GM23248 (cell line): ENCODE measurements around the gene NAALADL2. TPM values are rescaled to one million over a fixed set of nuclear protein-coding genes. Genes with fewer than 3 reads are reported as not detected.

ENCODE experiments used
- DNase-seq: peaks from one replicate; pipeline ENCODE4 v3.0.0-alpha.2; 2015
- H2AFZ ChIP-seq: fragments of 200-600 bp; sonication (generic); 2 replicates; pipeline ENCODE4 v1.6.1; 2016; ENCODE audit warnings: antibody characterized with exemption
- H3F3A ChIP-seq: fragments of 200-600 bp; sonication (generic); 2 replicates; pipeline ENCODE4 v1.6.1; 2016; ENCODE audit warnings: mild to moderate bottlenecking, antibody characterized with exemption, mixed run types; ENCODE audit not compliant: insufficient read depth
- H3K27ac ChIP-seq: fragments of 200-600 bp; sonication (generic); 2 replicates; pipeline ENCODE4 v1.5.1; 2016; ENCODE audit warnings: mild to moderate bottlenecking
- H3K27me3 ChIP-seq: fragments of 200-600 bp; sonication (generic); replicated peaks from 2 replicates; pipeline ENCODE4 v1.6.1; 2016; ENCODE audit warnings: mild to moderate bottlenecking; ENCODE audit not compliant: insufficient read depth
- H3K36me3 ChIP-seq: fragments of 200-600 bp; sonication (generic); 2 replicates; pipeline ENCODE4 v1.6.1; 2016; ENCODE audit warnings: low read depth, mild to moderate bottlenecking
- H3K4me1 ChIP-seq: fragments of 200-600 bp; sonication (generic); 2 replicates; pipeline ENCODE4 v1.6.1; 2016; ENCODE audit warnings: mild to moderate bottlenecking; ENCODE audit not compliant: insufficient read depth
- H3K4me2 ChIP-seq: fragments of 200-600 bp; sonication (generic); one replicate; pipeline ENCODE4 v1.6.1; 2016; ENCODE audit warnings: mild to moderate bottlenecking; ENCODE audit not compliant: unreplicated experiment
- H3K4me3 ChIP-seq: fragments of 200-600 bp; sonication (generic); 2 replicates; pipeline ENCODE4 v1.5.1; 2016; ENCODE audit warnings: mild to moderate bottlenecking
- H3K79me2 ChIP-seq: fragments of 200-600 bp; sonication (generic); 2 replicates; pipeline ENCODE4 v1.6.1; 2016; ENCODE audit warnings: mild to moderate bottlenecking; ENCODE audit not compliant: insufficient read depth
- H3K9ac ChIP-seq: fragments of 200-600 bp; sonication (generic); 2 replicates; pipeline ENCODE4 v1.6.1; 2016; ENCODE audit warnings: mild to moderate bottlenecking
- H3K9me2 ChIP-seq: fragments of 200-600 bp; sonication (generic); 2 replicates; pipeline ENCODE4 v1.6.1; 2016; ENCODE audit warnings: mixed run types, mild to moderate bottlenecking, moderate library complexity; ENCODE audit not compliant: insufficient read depth
- H3K9me3 ChIP-seq: fragments of 200-600 bp; sonication (generic); one replicate; pipeline ENCODE4 v1.6.1; 2017; ENCODE audit warnings: low read depth
- H4K20me1 ChIP-seq: fragments of 200-600 bp; sonication (generic); 2 replicates; pipeline ENCODE4 v1.6.0; 2016; ENCODE audit not compliant: insufficient read depth
- EZH2 ChIP-seq: fragments of 200-600 bp; sonication (generic); IDR thresholded peaks from 2 replicates; pipeline ENCODE4 v1.6.1; 2018; ENCODE audit warnings: antibody characterized with exemption, mild to moderate bottlenecking; ENCODE audit not compliant: insufficient read depth, poor library complexity, severe bottlenecking
- EZH2phosphoT487 ChIP-seq: fragments of 200-600 bp; sonication (generic); IDR thresholded peaks from 2 replicates; pipeline ENCODE4 v1.6.1; 2018; ENCODE audit warnings: antibody characterized with exemption, moderate library complexity, mild to moderate bottlenecking, low read depth; ENCODE audit not compliant: insufficient read depth
- WGBS, 2 experiments: methylation state at CpG; one replicate each; pipeline ENCODE4 v1.1.6; 2015 to 2017; ENCODE audit warnings: low lambda C conversion rate in 2 of 2, low coverage in 1 of 2; ENCODE audit errors: missing lambda C conversion rate in 2 of 2; 5-methylcytosine and 5-hydroxymethylcytosine counted together
- in situ Hi-C: fragments of 300-500 bp; cut with MboI; formaldehyde crosslinking; loops from 2 replicates; pipeline ENCODE4 v1.15.0; 2020
- polyA plus RNA-seq: library from polyadenylated mRNA; unstranded; fragments of >200 nt; fragmentation: Nextera tagmentation; extraction: Ambion mirVana; gene quantifications from 2 replicates; pipeline ENCODE4 v1.2.1, GENCODE V29; 2016
- total RNA-seq: library from RNA; depleted of rRNA; stranded (reverse); fragments of >200 nt; shearing (Covaris generic); gene quantifications from 2 replicates; pipeline ENCODE4 v1.2.3, GENCODE V29; 2014

NAALADL2 gene
- total and polyA plus RNA-seq, 2 experiments from 2014 or later, result 20.5 to 81.0 TPM

GRCh38 chr3:175094344-175094743 lies 235.2 kb downstream of the NAALADL2 start:
- TF ChIP-seq EZH2 (no peak), EZH2phosphoT487 (no peak)
- no peaks in the 10 kb centered on the region for H3K9me2 ChIP-seq
- 81 to 83% methylated on average over 2 of the region's 2 CpGs for WGBS, 2 experiments

GRCh38 chr3:175098644-175099043 lies 239.5 kb downstream of the NAALADL2 start:
- H4K20me1 ChIP-seq, result no peaks in the 10 kb centered on the region
- no peaks in the 10 kb centered on the region for H3K36me3 ChIP-seq
- no peak overlapping the region for H3K27ac ChIP-seq
- H3K4me2 ChIP-seq, result no peak overlapping the region
- no peaks in the 10 kb centered on the region for H3K27me3 ChIP-seq
- H3K4me1 ChIP-seq, result peaks cover 8% of the 10 kb centered on the region
- TF ChIP-seq EZH2phosphoT487, result no peak
- no peaks in the 10 kb centered on the region for H3K9me2 ChIP-seq
- 0 out of 2 replicates have a peak, but pooled peaks cover 5% of the 10 kb centered on the region for H3F3A ChIP-seq
- no peak overlapping the region for H2AFZ ChIP-seq
- WGBS, 2 experiments, result 100% methylated on average over 1 of the region's 1 CpG
- no peak for DNase-seq
- no peaks in the 10 kb centered on the region for H3K9me3 ChIP-seq
- no peak overlapping the region for H3K9ac ChIP-seq
- in situ Hi-C loops, result no loop called here
- H3K79me2 ChIP-seq, result no peaks in the 10 kb centered on the region
- no peak overlapping the region for H3K4me3 ChIP-seq

More at GRCh38 chr3:175094344-175094743, 235.2 kb downstream of the NAALADL2 start:
- peaks cover 5% of the 10 kb centered on the region for H3K4me1 ChIP-seq
- H3K4me2 ChIP-seq, result no peak overlapping the region
- no peaks in the 10 kb centered on the region for H4K20me1 ChIP-seq
- H3K4me3 ChIP-seq, result no peak overlapping the region
- no peaks in the 10 kb centered on the region for H3K9me3 ChIP-seq
- no peak for DNase-seq
- 0 out of 2 replicates have a peak, but pooled peaks cover 5% of the 10 kb centered on the region for H3F3A ChIP-seq
- H3K27ac ChIP-seq, result no peak overlapping the region
- H3K27me3 ChIP-seq, result no peaks in the 10 kb centered on the region
- H3K79me2 ChIP-seq, result no peaks in the 10 kb centered on the region
- H3K9ac ChIP-seq, result no peak overlapping the region
- H3K36me3 ChIP-seq, result no peaks in the 10 kb centered on the region
- no peak overlapping the region for H2AFZ ChIP-seq
- in situ Hi-C loops, result no loop called here

- Histone ChIP-seq H3K9ac (no peak overlapping the region), H3K4me3 (no peak overlapping the region), H3F3A (no peaks in the 10 kb centered on the region), H3K27me3 (no peaks in the 10 kb centered on the region), H3K27ac (no peak overlapping the region), H3K9me3 (no peaks in the 10 kb centered on the region), H3K36me3 (no peaks in the 10 kb centered on the region), H3K4me1 (0 out of 2 replicates have a peak, but pooled peaks cover 3% of the 10 kb centered on the region), H2AFZ (no peak overlapping the region), H3K79me2 (no peaks in the 10 kb centered on the region), H3K4me2 (no peak overlapping the region), H3K9me2 (no peaks in the 10 kb centered on the region), H4K20me1 (no peaks in the 10 kb centered on the region)
- 47 to 69% methylated on average over 1 of the region's 1 CpG for WGBS, 2 experiments
- TF ChIP-seq EZH2phosphoT487 (no peak), EZH2 (no peak)
- no peak for DNase-seq
- in situ Hi-C loops, result no loop called here
Observed at GRCh38 chr3:175102161-175102560, 243.0 kb downstream of the NAALADL2 start.

- TF ChIP-seq EZH2 (no peak), EZH2phosphoT487 (no peak)
- H3K4me2 ChIP-seq, result no peak overlapping the region
- no peaks in the 10 kb centered on the region for H3F3A ChIP-seq
- H3K9me3 ChIP-seq, result no peaks in the 10 kb centered on the region
- no peaks in the 10 kb centered on the region for H3K36me3 ChIP-seq
- no peak for DNase-seq
- H4K20me1 ChIP-seq, result no peaks in the 10 kb centered on the region
- H3K27ac ChIP-seq, result no peak overlapping the region
- H3K79me2 ChIP-seq, result no peaks in the 10 kb centered on the region
- no peak overlapping the region for H3K9ac ChIP-seq
- H3K9me2 ChIP-seq, result no peaks in the 10 kb centered on the region
- in situ Hi-C loops, result no loop called here
- H3K27me3 ChIP-seq, result no peaks in the 10 kb centered on the region
- H3K4me3 ChIP-seq, result no peak overlapping the region
- no peak overlapping the region for H2AFZ ChIP-seq
- H3K4me1 ChIP-seq, result 0 out of 2 replicates have a peak, but pooled peaks cover 3% of the 10 kb centered on the region
Observed at GRCh38 chr3:175103298-175103697, 244.2 kb downstream of the NAALADL2 start.

- Histone ChIP-seq H3K9me2 (no peaks in the 10 kb centered on the region), H3F3A (no peaks in the 10 kb centered on the region), H3K4me3 (no peak overlapping the region), H3K36me3 (no peaks in the 10 kb centered on the region), H3K79me2 (no peaks in the 10 kb centered on the region), H3K27me3 (no peaks in the 10 kb centered on the region), H3K9ac (no peak overlapping the region), H4K20me1 (no peaks in the 10 kb centered on the region), H3K9me3 (no peaks in the 10 kb centered on the region), H3K27ac (no peak overlapping the region), H2AFZ (no peak overlapping the region), H3K4me1 (0 out of 2 replicates have a peak, but pooled peaks cover 3% of the 10 kb centered on the region), H3K4me2 (no peak overlapping the region)
- DNase-seq, result peak; percentile 28
- TF ChIP-seq EZH2phosphoT487 (no peak), EZH2 (no peak)
- in situ Hi-C loops, result no loop called here
Observed at GRCh38 chr3:175105066-175105465, 245.9 kb downstream of the NAALADL2 start.
